GM18907 (cell line): ENCODE data around the gene PTGDR.
A peak's percentile ranks its signal among the peaks of the same experiment; 100 is the strongest.

Source experiments
- ATAC-seq: cut with Tn5 transposase; IDR thresholded peaks from one replicate; pipeline ENCODE4 v1.9.1; 2021; ENCODE audit warnings: mild to moderate bottlenecking, moderate library complexity; ENCODE audit not compliant: unreplicated experiment

Gene PTGDR

DNA sequence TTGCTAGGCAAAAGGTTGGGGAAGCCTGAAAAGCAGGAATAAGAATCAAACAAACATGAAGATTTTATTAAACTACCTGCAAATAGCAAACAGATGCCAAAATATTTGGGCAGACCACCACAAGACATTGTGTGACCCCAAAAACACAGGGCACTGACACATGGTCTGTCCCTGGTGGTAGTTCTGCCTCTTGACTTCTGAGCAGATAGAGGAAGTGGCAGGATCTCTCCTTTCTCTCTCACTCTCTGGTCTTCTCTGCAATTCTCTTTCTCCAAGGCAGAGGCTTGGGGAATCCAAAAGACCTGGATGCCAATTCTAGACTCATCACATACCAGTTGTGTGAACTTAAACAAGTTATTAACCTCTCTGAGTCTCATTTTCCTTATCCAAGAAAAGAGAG lies 4.3 kb upstream of the PTGDR start:
- no peak for ATAC-seq

DNA sequence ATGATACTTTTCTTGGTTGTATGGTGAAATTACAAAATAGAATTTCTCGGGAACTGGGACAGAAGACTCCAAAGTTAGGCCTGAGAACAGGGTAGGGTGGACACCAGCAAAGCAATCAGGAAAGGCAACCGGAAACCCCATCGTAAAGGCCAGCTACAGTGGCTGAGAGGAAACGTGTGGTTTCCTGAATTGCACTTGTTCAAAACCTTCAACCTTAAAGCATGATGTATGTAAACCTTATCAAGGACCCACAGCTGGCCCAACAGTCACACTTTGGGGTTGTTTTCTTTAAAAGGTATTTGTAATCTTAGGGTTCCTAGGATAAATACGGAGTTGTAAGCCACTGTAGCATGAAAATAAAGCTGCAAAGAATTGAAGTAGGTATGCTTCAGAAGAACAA lies 2.2 kb upstream of the PTGDR start:
- ATAC-seq, result peak; percentile 64

DNA sequence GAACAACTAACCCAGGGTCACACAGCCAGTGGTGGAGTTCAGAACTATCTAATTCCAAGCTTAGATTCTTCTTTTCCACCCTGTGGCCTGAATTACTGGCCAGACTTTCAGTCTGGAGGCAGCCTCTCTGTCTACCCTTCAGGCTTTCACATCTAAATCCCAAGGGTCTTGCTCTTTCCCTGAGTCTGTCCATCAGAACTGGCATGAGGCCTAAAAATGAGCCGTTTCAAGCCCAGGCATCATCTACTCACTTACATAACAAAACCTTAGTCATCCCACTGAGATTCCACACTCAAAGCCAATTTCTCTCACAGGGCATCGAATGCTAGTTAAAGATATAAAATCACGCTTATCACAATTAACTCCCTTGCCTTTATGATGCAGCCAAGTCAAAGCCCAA lies 1.3 kb upstream of the PTGDR start:
- no peak for ATAC-seq

GRCh38 chr14:52266782-52267181 lies 716 bp upstream of the PTGDR start:
- ATAC-seq, result no peak

- ATAC-seq, result no peak
These were observed 972 bp downstream of the PTGDR start for GRCh38 chr14:52268279-52269061.

GRCh38 chr14:52269100-52269499 lies 1.6 kb downstream of the PTGDR start:
- no peak for ATAC-seq

DNA sequence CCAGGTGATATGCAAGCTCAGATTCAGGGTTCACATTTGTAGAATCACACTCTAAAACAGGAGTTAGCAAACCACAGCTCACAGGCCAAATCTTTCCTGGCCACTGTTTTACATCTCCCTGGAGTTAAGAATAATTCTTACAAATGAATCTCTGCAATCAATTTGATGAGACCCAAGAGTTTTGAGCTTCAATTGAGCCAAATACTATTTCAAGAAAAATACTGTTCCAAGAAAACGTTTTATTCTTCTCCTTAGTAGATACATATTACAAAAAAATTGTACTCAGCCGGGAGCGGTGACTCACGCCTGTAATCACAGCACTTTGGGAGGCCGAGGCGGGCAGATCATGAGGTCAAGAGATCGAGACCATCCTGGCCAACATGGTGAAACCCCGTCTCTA lies 2.5 kb downstream of the PTGDR start:
- ATAC-seq, result no peak

DNA sequence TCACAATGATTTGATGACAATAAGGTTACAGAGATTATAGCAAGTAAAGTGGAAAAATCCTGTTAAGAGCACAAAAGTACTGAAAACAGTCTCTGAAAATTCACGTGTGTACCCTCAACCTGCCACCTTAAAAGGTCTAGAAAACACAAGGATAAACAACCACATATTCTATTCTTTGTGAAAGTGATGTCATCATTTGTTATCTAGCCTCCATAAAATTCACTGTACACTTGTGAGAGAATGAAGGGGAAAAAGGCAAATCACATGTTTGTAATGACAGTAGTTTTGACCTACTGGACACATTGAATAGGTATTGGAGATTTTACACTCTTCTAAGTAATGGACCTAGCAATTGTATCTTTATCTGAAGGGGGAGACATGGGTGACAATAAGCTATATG lies 4.0 kb downstream of the PTGDR start:
- no peak for ATAC-seq

DNA sequence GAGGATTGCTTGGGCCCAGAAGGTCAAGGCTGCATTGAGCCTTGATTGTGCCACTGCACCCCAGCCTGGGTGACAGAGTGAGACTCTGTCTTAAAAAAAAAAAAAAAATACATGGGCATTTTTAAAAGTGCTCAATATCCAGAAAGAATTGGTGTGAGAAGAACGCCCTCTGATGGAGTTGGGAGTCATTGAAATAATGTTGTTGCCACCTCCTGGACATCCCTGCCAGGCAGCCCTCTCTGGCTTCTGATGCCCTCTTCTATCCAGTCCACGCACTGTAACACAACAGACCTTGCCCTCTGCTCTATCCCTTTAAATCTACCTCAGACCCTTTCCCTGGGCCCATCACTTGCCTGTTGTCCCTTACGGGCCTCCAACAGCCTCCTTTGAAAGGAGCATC lies 4.9 kb downstream of the PTGDR start:
- no peak for ATAC-seq

GRCh38 chr14:52275372-52275771 lies 7.9 kb downstream of the PTGDR start:
- ATAC-seq, result no peak

DNA sequence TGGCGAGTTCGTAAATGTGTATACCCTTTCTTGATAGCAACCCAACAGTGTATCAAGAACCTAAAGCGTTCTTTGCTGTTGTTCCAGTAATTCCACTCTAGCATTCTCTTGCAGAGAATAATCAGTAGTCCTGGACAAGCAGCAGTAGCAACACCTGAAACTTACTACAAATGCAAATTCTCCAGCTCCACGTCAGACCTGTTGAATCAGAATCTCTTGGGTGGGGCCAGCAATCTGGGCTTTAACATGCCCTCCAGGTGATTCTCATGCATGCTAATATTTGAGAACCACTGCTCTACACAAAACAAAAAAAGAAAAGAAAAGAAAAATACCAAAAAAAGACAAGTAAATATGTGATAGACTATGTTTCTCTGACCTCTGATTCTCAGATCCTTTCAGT lies 10.1 kb downstream of the PTGDR start:
- ATAC-seq, result no peak

GRCh38 chr14:52279408-52279807 lies 11.9 kb downstream of the PTGDR start:
- no peak for ATAC-seq

GRCh38 chr14:52283099-52283498 lies 15.6 kb downstream of the PTGDR start:
- ATAC-seq, result no peak

- no peak for ATAC-seq
These were observed 19.5 kb downstream of the PTGDR start for GRCh38 chr14:52286661-52287649.

DNA sequence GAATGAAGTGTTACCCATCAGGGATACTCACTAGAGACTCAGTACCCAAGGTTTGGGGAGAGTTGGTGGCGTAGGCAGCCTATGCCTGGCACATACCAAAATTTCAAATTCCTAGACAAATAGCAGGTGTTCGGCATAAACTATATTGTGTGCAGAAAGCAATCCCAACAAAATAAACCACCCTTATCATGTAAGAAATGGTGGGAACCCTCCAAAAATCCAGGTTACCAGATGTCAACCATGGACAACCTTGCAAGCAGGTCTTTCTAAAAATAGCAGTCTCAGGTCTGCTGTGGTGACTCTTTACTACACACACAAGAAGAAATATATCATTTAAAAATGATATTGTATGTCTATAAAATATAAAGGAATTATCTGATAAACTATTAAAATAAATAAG lies 28.9 kb downstream of the PTGDR start:
- ATAC-seq, result no peak

DNA sequence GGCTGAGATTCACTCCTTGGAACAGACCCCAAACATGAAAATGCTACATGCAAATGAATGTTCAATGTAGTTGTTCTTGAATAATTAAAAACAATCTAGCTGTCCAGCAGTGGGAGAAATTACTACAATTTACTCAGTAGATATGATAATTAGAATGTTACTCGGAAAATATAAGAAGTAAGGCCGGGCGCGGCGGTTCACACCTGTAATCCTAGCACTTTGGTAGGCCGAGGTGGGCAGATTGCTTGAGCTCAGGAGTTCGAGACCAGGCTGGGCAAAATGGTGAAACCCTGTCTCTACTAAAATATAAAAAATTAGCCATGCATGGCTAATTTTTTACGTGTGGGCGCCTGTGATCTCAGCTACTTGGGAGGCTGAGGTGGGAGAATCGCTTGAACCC lies 31.3 kb downstream of the PTGDR start:
- ATAC-seq, result no peak

- ATAC-seq, result no peak
These were observed 32.3 kb downstream of the PTGDR start for GRCh38 chr14:52299692-52300278.

- ATAC-seq, result no peak
These were observed 35.7 kb downstream of the PTGDR start for GRCh38 chr14:52303236-52303635.

- ATAC-seq, result no peak
These were observed 36.9 kb downstream of the PTGDR start for GRCh38 chr14:52304248-52304904.

DNA sequence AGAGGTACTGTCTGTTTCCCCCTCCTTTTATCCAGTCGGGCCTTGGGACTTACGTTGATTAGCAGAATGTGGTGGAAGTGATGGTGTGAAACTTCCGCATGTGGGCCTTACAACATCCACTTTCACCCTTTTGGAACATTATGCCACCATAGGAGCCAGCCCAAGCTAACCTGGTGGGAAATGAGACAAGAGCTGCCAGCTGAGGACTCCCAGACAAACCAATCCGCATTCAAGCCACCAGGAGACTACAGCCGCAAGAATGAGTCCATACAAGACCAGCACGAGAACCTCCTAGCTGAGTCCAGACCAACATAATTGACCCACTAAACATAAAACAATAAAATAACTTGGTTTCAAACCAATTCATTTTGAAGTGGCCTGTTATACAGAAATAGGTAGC lies 37.5 kb downstream of the PTGDR start:
- no peak for ATAC-seq

DNA sequence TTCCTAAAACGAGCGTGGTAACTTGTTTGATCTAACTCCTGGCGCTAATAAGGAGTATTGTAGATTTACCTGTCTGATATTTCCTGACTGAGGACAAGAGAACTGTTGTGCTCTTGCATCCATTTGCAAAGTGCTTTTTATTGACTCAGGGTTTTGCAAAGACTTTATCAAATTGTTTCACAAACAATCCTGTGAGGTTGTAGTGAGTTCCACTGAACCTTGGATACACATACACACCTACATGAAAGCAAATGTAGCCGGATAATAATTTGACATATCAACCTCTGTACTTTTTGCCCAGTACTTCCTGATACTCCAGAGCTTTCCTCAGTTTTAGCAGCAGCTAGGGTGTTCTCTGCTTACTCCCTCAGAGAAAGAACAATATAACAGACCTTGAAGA lies 39.9 kb downstream of the PTGDR start:
- ATAC-seq, result no peak
